NCI-H1105 (cell line): ENCODE results near the gene TECTA.

Experiments used
- DNase-seq: peaks from one replicate; lab custom pipeline; 2025; lab: John Stamatoyannopoulos, UW

TECTA gene

DNA sequence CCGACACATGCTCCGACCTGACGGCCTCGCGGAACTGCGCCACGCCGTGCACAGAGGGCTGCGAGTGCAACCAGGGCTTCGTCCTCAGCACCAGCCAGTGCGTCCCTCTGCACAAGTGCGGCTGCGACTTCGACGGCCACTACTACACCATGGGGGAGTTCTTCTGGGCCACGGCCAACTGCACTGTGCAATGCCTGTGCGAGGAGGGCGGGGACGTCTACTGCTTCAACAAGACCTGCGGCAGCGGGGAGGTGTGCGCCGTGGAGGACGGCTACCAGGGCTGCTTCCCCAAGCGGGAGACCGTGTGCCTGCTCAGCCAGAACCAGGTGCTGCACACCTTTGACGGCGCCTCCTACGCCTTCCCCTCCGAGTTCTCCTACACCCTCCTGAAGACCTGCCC is 26.8 kb downstream of the TECTA start:
- no peak for DNase-seq

DNA sequence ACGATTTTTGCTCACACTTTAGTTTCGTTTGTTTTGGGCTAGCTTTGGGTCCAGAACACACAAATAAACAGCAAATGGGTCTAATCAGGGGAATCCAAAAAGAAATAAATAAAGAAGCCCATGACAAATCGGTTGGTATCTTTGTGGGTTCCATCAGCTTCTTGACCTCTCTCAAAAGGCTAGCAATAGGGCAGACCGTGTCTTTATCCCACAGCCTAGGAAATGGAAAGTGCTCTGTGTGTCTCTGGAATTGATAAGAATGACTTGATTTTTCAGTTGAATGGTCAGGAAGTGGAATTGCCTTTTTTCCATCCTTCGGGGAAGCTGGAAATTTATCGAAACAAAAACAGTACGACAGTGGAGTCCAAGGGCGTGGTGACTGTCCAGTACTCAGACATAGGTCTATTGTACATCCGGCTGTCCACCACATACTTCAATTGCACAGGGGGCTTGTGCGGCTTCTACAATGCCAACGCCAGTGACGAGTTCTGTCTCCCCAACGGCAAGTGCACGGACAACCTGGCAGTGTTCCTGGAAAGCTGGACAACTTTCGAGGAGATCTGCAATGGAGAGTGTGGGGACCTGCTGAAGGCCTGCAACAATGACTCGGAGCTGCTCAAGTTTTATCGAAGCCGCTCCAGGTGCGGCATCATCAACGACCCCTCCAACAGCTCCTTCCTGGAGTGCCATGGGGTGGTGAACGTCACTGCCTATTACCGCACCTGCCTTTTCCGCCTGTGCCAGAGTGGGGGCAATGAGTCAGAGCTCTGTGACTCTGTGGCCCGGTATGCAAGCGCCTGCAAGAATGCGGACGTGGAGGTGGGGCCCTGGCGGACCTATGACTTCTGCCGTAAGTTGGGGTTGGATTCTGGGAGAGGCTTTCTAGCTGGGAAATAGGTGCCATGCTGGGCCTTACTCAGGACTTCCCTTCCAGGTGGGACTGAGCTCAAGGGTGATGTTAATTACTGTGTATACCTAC is 28.6 kb downstream of the TECTA start:
- DNase-seq = no peak

- no peak for DNase-seq
Observed at GRCh38 chr11:121131656-121132055, 30.6 kb downstream of the TECTA start.

DNA sequence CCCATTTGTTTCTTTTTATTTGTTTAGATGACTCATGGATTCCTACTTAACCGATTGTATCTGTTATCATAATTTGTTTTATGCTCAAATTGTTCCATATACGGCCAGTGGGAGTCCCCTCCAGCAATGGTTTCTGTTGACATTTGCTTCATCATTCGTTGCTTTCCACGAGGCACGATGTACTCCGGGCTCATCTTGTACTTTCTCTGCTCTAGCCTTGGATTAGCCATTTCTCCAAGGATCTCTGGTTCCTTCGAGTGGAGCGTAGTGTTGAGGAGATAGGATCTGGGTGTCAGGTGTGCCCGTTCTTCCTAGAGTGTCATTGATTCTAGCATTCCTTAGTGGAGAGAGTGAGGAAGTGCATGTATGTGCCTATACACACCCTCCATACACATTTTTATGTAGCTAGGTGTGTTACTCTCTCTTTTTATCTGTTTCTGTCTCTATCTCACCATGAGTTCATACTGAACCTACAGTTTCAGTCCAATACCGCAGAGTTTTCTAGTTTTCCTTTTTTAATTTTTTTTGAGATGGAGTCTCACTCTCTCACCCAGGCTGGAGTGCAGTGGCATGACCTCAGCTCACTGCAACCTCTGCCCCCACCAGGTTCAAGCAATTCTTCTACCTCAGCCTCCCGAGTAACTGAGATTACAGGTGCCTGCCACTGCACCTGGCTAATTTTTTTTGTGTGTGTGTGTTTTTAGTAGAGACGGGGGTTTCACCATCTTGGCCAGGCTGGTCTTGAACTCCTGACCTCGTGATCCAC is 31.4 kb downstream of the TECTA start:
- no peak for DNase-seq

- DNase-seq = no peak
Observed at GRCh38 chr11:121134741-121135312, 33.8 kb downstream of the TECTA start.

DNA sequence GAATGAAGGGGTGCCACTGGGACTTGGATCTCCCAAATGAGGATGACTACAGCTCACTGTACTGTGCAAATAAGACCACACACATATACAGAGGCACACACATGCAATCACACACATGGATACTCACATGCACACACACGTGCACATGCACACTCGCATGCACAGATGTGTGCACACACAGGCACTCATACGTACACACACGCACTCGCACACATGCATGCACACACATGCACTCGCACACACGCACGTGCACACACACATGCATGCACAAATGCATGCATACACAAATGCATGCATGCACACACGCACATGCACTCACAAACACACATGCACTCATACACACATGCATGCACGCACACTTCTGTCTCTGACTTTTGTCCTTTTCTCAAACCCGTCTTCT is 36.0 kb downstream of the TECTA start:
- DNase-seq = no peak

DNA sequence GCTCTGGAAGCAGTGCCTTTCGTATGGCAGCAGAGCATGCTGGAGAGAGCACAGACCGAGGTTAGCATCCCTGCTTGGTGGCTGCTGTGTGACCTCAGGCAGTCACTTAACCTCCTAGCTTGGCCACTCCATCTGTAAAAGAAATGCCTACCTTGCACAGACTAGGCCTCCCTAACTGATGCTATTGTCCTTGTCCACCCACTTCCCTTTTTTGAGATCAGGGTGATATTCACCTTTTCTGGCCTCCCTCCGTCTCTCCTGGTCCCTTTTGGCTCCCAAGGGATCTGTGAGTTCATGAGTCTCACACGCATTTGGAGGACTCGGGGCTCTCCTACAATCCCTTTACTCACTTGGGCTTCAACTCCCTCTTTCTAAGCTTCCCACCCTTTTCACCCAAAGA is 37.2 kb downstream of the TECTA start:
- DNase-seq = no peak

GRCh38 chr11:121140369-121140768 is 39.3 kb downstream of the TECTA start:
- no peak for DNase-seq

DNA sequence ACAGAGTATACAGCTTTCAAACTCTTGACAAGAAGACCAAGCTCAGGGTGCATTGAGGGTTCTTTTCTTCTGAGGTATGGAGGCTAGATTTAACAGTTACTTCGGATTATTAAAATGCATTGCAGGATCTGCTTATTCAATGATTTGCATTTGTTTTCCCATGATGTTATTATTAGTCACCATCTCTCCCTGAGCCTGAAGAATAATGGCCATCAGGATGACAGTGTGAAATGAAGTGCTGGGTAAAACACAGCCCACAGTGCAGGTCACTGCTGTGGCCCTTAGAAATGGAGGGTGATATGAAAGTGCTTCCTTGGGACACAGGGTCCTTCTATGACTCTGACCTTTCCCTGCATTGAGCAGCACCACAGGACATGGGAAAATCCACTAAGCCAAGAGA is 40.0 kb downstream of the TECTA start:
- no peak for DNase-seq

GRCh38 chr11:121143921-121144320 is 42.9 kb downstream of the TECTA start:
- DNase-seq = no peak

GRCh38 chr11:121144723-121145122 is 43.7 kb downstream of the TECTA start:
- DNase-seq = no peak

DNA sequence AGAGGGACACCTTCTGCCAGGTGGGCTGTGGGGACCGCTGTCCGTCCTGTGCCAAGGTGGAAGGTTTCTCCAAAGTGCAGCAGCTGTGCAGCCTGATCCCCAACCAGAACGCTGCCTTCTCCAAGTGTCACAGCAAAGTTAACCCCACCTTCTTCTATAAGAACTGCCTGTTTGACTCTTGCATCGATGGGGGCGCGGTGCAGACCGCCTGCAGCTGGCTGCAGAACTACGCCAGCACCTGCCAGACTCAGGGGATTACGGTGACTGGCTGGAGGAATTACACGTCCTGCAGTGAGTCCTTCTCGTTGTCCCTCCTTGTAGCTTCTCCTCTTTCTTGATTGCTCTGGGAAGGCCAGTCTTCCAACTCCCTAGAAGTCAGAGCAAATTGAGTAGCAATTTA is 44.8 kb downstream of the TECTA start:
- DNase-seq = no peak

GRCh38 chr11:121149116-121149515 is 48.1 kb downstream of the TECTA start:
- no peak for DNase-seq

GRCh38 chr11:121151207-121151688 is 50.2 kb downstream of the TECTA start:
- DNase-seq = no peak

DNA sequence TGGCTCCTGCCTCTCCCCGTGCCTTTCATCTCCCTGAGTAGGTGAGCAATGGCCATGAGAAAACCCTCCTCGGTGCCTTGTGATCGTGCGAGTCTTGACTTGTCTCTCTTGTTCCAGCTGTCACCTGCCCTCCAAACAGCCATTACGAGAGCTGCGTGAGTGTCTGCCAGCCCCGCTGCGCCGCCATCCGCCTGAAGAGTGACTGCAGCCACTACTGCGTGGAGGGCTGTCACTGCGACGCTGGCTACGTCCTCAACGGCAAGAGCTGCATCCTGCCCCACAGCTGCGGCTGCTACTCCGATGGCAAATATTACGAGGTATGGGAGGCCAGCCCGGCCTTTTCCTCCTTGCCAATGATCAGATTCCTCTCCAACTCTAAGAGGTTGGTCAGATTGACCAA is 51.7 kb downstream of the TECTA start:
- peak; percentile 99 for DNase-seq

GRCh38 chr11:121153472-121153871 is 52.4 kb downstream of the TECTA start:
- peak; percentile 37 for DNase-seq

GRCh38 chr11:121154486-121155314 is 53.7 kb downstream of the TECTA start:
- peak; percentile 36 for DNase-seq

DNA sequence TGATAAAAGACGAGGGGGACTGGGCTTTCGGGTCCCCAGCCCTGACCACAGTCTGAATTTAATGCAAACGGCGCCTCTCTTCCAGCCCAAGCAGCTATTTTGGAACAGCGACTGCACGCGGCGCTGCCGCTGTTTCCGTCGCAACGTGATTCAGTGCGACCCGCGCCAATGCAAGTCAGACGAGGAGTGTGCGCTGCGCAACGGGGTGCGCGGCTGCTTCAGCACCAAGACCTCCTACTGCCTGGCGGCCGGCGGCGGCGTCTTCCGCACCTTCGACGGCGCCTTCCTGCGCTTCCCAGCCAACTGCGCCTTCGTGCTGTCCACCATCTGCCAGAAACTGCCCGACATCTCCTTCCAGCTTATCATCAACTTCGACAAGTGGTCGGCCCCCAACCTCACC is 56.7 kb downstream of the TECTA start:
- DNase-seq = no peak

DNA sequence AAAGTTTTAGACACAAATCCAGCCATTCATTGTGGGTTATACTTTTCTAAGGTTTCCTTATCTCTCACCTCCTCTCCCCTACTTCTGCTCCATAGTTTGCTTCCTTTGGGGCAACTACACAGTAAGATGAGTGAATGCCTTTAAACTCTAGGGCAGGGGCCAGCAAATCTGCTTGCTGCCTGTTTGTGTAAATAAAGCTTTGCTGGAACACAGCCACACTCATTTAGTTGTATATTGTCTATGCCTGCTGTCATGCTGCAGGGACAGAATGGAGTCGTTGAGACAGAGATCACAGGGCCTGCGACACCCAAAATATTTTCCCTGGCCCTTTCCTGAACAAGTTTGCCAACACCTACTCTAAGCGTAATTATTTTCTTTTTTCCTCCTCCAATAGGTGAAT is 58.7 kb downstream of the TECTA start:
- peak; percentile 83 for DNase-seq

DNA sequence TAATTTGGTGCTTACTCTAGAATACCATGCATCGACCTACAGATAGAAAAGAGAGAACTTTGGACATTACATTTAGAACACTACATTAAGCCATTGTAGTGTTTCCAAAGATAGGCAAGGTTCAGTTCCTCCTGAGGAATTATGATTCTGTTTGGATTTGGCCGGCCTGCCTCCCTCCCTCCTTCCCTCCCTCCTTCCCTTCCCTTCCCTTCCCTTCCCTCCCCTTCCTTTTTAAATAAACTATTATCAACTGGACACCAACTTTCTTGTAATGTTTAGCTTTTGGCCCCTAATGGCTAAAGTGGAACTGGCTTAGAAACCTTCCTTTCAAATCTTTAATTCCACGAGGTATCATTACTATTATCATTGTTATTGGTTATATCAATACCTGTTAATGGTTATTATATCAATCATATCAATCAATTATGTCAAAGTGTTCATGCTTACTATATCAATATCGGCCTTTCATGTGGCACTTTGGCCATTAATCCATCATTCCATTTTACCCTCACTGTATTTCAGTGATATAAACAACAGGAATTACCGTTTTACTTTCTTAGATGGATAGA is 60.4 kb downstream of the TECTA start:
- DNase-seq = no peak

DNA sequence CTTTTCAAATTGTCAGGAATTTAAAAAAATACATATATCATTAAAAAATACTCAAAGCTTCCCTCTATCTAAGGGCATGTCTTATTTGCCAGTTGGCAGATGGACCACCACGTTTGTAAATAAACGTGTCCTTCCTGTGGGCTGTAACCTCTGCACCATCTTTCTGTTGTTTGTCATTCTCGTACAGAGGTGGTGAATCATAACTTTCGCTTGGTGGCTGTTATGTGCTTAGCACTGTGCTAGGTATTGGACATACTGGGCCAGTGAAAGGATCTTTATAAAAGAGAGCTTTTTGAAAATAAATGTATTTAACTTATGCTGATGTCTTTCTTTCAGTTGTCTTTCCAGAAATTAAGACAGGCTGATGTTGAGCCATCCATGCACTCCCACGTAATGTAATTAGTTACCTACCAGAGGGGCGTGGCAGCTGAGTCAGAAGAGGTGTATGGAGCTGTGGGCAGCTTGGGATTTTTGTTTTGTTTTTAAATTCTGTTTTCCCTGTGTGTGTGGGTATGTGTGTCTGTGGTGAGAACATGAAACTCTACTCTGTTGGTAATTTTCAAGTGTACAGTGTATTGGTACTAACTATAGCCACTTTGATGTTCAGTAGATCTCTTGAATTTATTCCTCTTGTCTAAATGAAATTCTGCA is 62.7 kb downstream of the TECTA start:
- DNase-seq = no peak
